B cell (primary cell): ENCODE data around the gene HTRA1.

Experiments
- EZH2 ChIP-seq: IDR thresholded peaks from 2 replicates; pipeline ENCODE4 v1.6.1; 2012; ENCODE audit warnings: borderline replicate concordance, low read depth, mild to moderate bottlenecking, moderate library complexity, low read length; ENCODE audit not compliant: insufficient read depth, poor library complexity, severe bottlenecking
- TF ChIP-seq, protein P1 (sequence below): fragments of 200-600 bp; IDR thresholded peaks from one replicate; pipeline ENCODE4 v1.8.0; 2022; ENCODE audit warnings: antibody characterized with exemption, mild to moderate bottlenecking

DNA sequence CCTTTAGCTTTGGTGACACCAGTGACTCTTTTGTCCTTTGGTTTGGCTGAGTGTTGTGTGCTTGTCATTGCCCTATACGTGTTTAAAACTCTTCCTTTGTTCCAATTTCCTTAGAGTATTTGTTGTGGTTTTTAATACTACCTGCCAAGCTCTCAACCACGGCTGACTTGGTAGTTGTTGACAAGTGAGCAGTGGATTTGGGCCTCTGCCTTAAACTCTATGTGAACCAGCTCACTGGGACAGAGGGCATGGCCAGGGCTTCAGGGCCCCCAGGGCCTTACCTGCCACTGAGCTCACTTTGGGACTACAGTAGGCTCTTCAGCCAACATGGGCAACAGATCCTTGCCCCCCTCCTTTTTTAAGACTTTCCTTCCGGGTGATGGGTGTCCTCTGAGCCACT is 89.6 kb downstream of the HTRA1 start:
- TF ChIP-seq, protein P1, sequence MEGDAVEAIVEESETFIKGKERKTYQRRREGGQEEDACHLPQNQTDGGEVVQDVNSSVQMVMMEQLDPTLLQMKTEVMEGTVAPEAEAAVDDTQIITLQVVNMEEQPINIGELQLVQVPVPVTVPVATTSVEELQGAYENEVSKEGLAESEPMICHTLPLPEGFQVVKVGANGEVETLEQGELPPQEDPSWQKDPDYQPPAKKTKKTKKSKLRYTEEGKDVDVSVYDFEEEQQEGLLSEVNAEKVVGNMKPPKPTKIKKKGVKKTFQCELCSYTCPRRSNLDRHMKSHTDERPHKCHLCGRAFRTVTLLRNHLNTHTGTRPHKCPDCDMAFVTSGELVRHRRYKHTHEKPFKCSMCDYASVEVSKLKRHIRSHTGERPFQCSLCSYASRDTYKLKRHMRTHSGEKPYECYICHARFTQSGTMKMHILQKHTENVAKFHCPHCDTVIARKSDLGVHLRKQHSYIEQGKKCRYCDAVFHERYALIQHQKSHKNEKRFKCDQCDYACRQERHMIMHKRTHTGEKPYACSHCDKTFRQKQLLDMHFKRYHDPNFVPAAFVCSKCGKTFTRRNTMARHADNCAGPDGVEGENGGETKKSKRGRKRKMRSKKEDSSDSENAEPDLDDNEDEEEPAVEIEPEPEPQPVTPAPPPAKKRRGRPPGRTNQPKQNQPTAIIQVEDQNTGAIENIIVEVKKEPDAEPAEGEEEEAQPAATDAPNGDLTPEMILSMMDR = no peak
- TF ChIP-seq EZH2 = no peak
